Measurements from ENCODE around the gene HORMAD2.

- no peak for TF ChIP-seq POLR2AphosphoS5 (IDR thresholded peaks at IDR 0.05; ENCODE audit: low read depth, low read length)
- TF ChIP-seq FOXP2 (optimal IDR thresholded peaks at IDR 0.05; ENCODE audit: borderline replicate concordance, extremely low read depth, extremely low read length, insufficient read depth) = no peak
These were observed 47.5 kb downstream of the HORMAD2 start for GRCh38 chr22:30127749-30128166.

All from PFSK-1 (cell line).